ENCODE measurements around the gene CNBP.

DNA sequence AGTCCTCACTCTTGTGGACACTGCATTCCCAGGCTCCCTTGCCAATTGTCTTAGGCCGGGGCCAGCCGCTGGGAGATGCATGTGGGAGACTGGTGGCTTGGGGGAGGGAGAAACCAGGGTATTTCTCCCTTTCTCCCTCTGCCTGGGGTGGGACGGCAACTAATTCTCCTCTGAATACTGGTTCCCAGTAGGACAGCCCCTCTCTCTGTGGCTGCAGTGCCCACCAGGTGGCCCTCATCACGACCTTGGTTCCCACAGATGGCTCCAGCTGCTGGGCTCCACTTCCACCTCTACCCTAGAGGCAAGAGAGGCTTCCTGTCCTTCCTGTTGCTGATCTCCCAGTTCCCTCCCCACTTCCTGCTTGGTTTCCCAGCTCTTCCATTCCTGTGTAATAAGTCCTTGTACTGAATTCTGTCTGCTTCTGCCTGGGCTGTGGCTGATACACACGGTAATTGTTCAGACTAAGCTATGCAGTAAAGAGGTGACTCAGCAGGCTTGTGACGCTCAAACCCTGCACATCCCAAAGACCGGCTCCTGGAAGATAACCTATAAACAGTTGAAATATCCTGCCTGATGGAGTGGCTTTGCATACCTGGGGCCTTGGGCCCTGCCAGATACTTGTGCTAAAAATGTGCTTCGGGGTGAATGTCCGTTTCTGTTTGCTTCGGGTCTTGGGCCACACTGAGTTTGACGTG, 45.3 kb upstream of the CNBP start:
- TF ChIP-seq EZH2phosphoT487 (IDR thresholded peaks at IDR 0.05; ENCODE audit: insufficient read depth, low read depth): no peak
- no peak for TF ChIP-seq EZH2 (IDR thresholded peaks at IDR 0.05; ENCODE audit: insufficient read depth, poor library complexity, severe bottlenecking)

All from GM23248 (cell line).